H9 (cell line): Measurements from ENCODE around the gene LIMS1. TPM values are rescaled to one million over a fixed set of nuclear protein-coding genes. Genes with fewer than 3 reads are reported as not detected.

Experiments used
- DNase-seq: peaks from one replicate; pipeline ENCODE4 v3.0.0-alpha.2; 2017
- H2AFZ ChIP-seq: one replicate; pipeline ENCODE4 v1.6.1; 2013; ENCODE audit warnings: mild to moderate bottlenecking, low read length, control low read depth, moderate library complexity
- H2AK5ac ChIP-seq: 2 replicates; pipeline ENCODE4 v1.6.1; 2013; ENCODE audit warnings: low read length, control low read depth, mixed read lengths; ENCODE audit not compliant: insufficient read length
- H2BK120ac ChIP-seq: one replicate; pipeline ENCODE4 v1.6.1; 2013; ENCODE audit warnings: low read depth, mild to moderate bottlenecking, low read length, control low read depth, inconsistent platforms; ENCODE audit not compliant: poor library complexity, severe bottlenecking
- H2BK12ac ChIP-seq: 2 replicates; pipeline ENCODE4 v1.6.1; 2013; ENCODE audit warnings: low read length, control low read depth, mixed read lengths, low read depth; ENCODE audit not compliant: insufficient read length
- H2BK15ac ChIP-seq: 2 replicates; pipeline ENCODE4 v1.6.1; 2013; ENCODE audit warnings: low read depth, low read length, control low read depth
- H2BK20ac ChIP-seq: one replicate; pipeline ENCODE4 v1.6.1; 2013; ENCODE audit warnings: low read depth, mild to moderate bottlenecking, low read length, control low read depth, inconsistent platforms; ENCODE audit not compliant: poor library complexity, severe bottlenecking
- H2BK5ac ChIP-seq: 2 replicates; pipeline ENCODE4 v1.6.1; 2013; ENCODE audit warnings: low read length, control low read depth, mixed read lengths; ENCODE audit not compliant: insufficient read length
- H3K14ac ChIP-seq: 2 replicates; pipeline ENCODE4 v1.6.1; 2013; ENCODE audit warnings: low read length, control low read depth; ENCODE audit not compliant: insufficient read depth
- H3K18ac ChIP-seq: 2 replicates; pipeline ENCODE4 v1.6.1; 2013; ENCODE audit warnings: low read depth, mild to moderate bottlenecking, mixed read lengths, low read length, control low read depth; ENCODE audit not compliant: insufficient read length
- H3K23ac ChIP-seq: 2 replicates; pipeline ENCODE4 v1.6.1; 2013; ENCODE audit warnings: low read length, control low read depth, mixed read lengths, low read depth; ENCODE audit not compliant: insufficient read length
- H3K23me2 ChIP-seq: 2 replicates; pipeline ENCODE4 v1.6.1; 2013; ENCODE audit warnings: low read depth, mild to moderate bottlenecking, mixed read lengths, low read length, control low read depth; ENCODE audit not compliant: insufficient read length, poor library complexity, severe bottlenecking
- H3K27ac ChIP-seq: 2 replicates; pipeline ENCODE4 v1.5.1; 2013; ENCODE audit warnings: low read length, control low read depth, mixed read lengths, low read depth; ENCODE audit not compliant: insufficient read length
- H3K27me3 ChIP-seq: 2 replicates; pipeline ENCODE4 v1.6.1; 2013; ENCODE audit warnings: low read length, control low read depth, inconsistent platforms; ENCODE audit not compliant: insufficient read depth
- H3K4ac ChIP-seq: 2 replicates; pipeline ENCODE4 v1.6.1; 2013; ENCODE audit warnings: low read depth, mild to moderate bottlenecking, control low read depth, inconsistent platforms, low read length, moderate library complexity
- H3K4me1 ChIP-seq: 2 replicates; pipeline ENCODE4 v1.6.1; 2013; ENCODE audit warnings: low read length, control low read depth, inconsistent platforms; ENCODE audit not compliant: insufficient read depth
- H3K4me2 ChIP-seq: 2 replicates; pipeline ENCODE4 v1.6.1; 2013; ENCODE audit warnings: low read length, control low read depth, mixed read lengths; ENCODE audit not compliant: insufficient read length, insufficient read depth
- H3K56ac ChIP-seq: 2 replicates; pipeline ENCODE4 v1.6.1; 2013; ENCODE audit warnings: low read depth, mild to moderate bottlenecking, mixed read lengths, low read length, control low read depth; ENCODE audit not compliant: insufficient read length
- H3K79me1 ChIP-seq: 2 replicates; pipeline ENCODE4 v1.6.1; 2013; ENCODE audit warnings: low read depth, mild to moderate bottlenecking, moderate library complexity, low read length, control low read depth, inconsistent platforms; ENCODE audit not compliant: insufficient read depth, poor library complexity, severe bottlenecking
- H3K79me2 ChIP-seq: 2 replicates; pipeline ENCODE4 v1.6.1; 2013; ENCODE audit warnings: low read length, control low read depth, inconsistent platforms; ENCODE audit not compliant: insufficient read depth
- H3K9ac ChIP-seq: 2 replicates; pipeline ENCODE4 v1.6.1; 2013; ENCODE audit warnings: low read length, control low read depth, mixed read lengths; ENCODE audit not compliant: insufficient read length; ENCODE audit errors: extremely low read depth
- H3K9me3 ChIP-seq: one replicate; pipeline ENCODE4 v1.6.1; 2013; ENCODE audit warnings: low read depth, low read length, inconsistent platforms; ENCODE audit not compliant: control insufficient read depth
- H3T11ph ChIP-seq: one replicate; pipeline ENCODE4 v1.6.1; 2013; ENCODE audit warnings: mild to moderate bottlenecking, low read length, control low read depth, inconsistent platforms
- H4K20me1 ChIP-seq: one replicate; pipeline ENCODE4 v1.6.1; 2013; ENCODE audit not compliant: control insufficient read depth, insufficient read length, insufficient read depth
- H4K5ac ChIP-seq: 2 replicates; pipeline ENCODE4 v1.6.1; 2013; ENCODE audit warnings: low read depth, mild to moderate bottlenecking, mixed read lengths, low read length, control low read depth; ENCODE audit not compliant: insufficient read length
- H4K8ac ChIP-seq: replicated peaks from 2 replicates; pipeline ENCODE4 v1.6.1; 2013; ENCODE audit warnings: low read length, control low read depth, mixed read lengths, low read depth; ENCODE audit not compliant: insufficient read length
- H4K91ac ChIP-seq: 2 replicates; pipeline ENCODE4 v1.6.1; 2013; ENCODE audit warnings: low read depth, mild to moderate bottlenecking, moderate library complexity, mixed read lengths, low read length, control low read depth; ENCODE audit not compliant: insufficient read length
- H3K27ac Mint-ChIP-seq, 3 experiments: 2 replicates in 2 of 3; 3 replicates in 1 of 3; pipeline ENCODE4 v1.8.0; 2020 to 2021; ENCODE audit warnings: mixed read lengths in 3 of 3, mild to moderate bottlenecking in 1 of 3, moderate library complexity in 1 of 3
- H3K27me3 Mint-ChIP-seq: 2 replicates; pipeline ENCODE4 v1.8.0; 2021; ENCODE audit warnings: low read depth, mild to moderate bottlenecking, moderate library complexity, mixed read lengths
- H3K36me3 Mint-ChIP-seq, 3 experiments: 2 replicates in 2 of 3; 3 replicates in 1 of 3; pipeline ENCODE4 v1.8.0; 2020 to 2021; ENCODE audit warnings: low read depth in 3 of 3, mixed read lengths in 3 of 3; ENCODE audit not compliant: insufficient read depth in 1 of 3
- H3K4me1 Mint-ChIP-seq, 2 experiments: 2 replicates each; pipeline ENCODE4 v1.8.0; 2020; ENCODE audit warnings: mixed read lengths in 2 of 2
- H3K4me3 Mint-ChIP-seq, 2 experiments: 2 replicates in 1 of 2; 3 replicates in 1 of 2; pipeline ENCODE4 v1.8.0; 2020 to 2021; ENCODE audit warnings: mild to moderate bottlenecking in 2 of 2, mixed read lengths in 2 of 2, moderate library complexity in 1 of 2
- H3K9me3 Mint-ChIP-seq, 2 experiments: 2 replicates in 1 of 2; 3 replicates in 1 of 2; pipeline ENCODE4 v1.8.0; 2020; ENCODE audit warnings: mild to moderate bottlenecking in 2 of 2, mixed read lengths in 2 of 2, moderate library complexity in 1 of 2
- WGBS: extraction: QIAGEN DNeasy Blood & Tissue Kit; methylation state at CpG from one replicate; pipeline ENCODE4 v1.1.7; 2013; ENCODE audit warnings: missing lambda C conversion rate, low lambda C conversion rate, mixed read lengths; ENCODE audit not compliant: insufficient read length; ENCODE audit errors: extremely low coverage; 5-methylcytosine and 5-hydroxymethylcytosine counted together
- total RNA-seq: library from RNA; stranded (reverse); gene quantifications from 2 replicates; pipeline ENCODE4 v1.2.1, GENCODE V29; 2021
- TF ChIP-seq, protein P1 (sequence below): fragments of 200-600 bp; sonication (generic); conservative IDR thresholded peaks from 3 replicates; pipeline ENCODE4 v1.8.0; 2021; ENCODE audit warnings: antibody characterized with exemption, mild to moderate bottlenecking

The LIMS1 gene
- total RNA-seq, 1 experiment from 2014 or later = 37.7 TPM

DNA sequence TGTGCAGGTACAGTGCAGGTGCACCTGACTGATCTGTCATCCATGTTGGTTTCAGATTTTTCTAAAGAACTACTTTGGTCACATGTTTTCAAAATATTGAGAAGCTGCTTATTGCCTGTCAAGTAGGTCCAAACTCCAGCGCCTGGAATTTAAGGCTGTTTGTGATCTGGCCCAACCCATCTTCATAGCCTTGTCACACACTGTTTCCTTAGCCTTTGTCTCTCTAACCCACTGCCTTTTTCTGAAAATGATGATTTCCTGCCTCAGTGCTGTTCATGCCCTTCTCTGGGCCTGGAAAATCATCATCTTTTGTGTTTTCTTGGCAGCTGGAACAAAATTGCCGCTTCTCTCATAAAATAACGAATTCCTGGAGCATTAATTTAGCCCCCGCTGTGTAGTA, 7.2 kb downstream of the LIMS1 start:
- WGBS = no CpG with 5 or more reads among the region's 4 CpGs
- Histone ChIP-seq H3K23ac (no peak overlapping the region), H2BK20ac (no peak overlapping the region), H2BK15ac (no peak overlapping the region), H4K20me1 (no peaks in the 10 kb centered on the region), H2BK120ac (no peak overlapping the region), H3K18ac (no peak overlapping the region), H3K79me1 (peaks cover 5% of the 10 kb centered on the region), H3K56ac (no peak overlapping the region), H3K4ac (no peak overlapping the region), H2AK5ac (no peak overlapping the region), H3K4me1 (no peaks in the 10 kb centered on the region), H2BK12ac (no peak overlapping the region), H3K9ac (no peak overlapping the region), H4K91ac (no peak overlapping the region), H4K5ac (no peak overlapping the region), H3K27me3 (no peaks in the 10 kb centered on the region; the same call in 1 of the 2 replicates), H3K23me2 (no peaks in the 10 kb centered on the region), H2BK5ac (no peak overlapping the region), H3K27ac (no peak overlapping the region), H2AFZ (no peak overlapping the region), H3K4me2 (no peak overlapping the region), H3T11ph (no peak overlapping the region), H3K14ac (no peak overlapping the region), H3K9me3 (no peaks in the 10 kb centered on the region), H3K79me2 (peaks cover 7% of the 10 kb centered on the region; the same call in 1 of the 2 replicates), H4K8ac (no peak overlapping the region)
- Mint-ChIP-seq H3K27me3 (no peaks in the 10 kb centered on the region), H3K4me3 (no peak overlapping the region), H3K9me3 (peaks cover 5 to 6% of the 10 kb centered on the region in 2 experiments; a peak in 4 of 5 replicates), H3K27ac (no peak overlapping the region), H3K4me1 (peaks cover 11 to 16% of the 10 kb centered on the region in 2 experiments), H3K36me3 (peaks cover 12 to 20% (median 12%) of the 10 kb centered on the region in 3 experiments; a peak in 5 of 7 replicates)
- DNase-seq = no peak
- TF ChIP-seq, protein P1, sequence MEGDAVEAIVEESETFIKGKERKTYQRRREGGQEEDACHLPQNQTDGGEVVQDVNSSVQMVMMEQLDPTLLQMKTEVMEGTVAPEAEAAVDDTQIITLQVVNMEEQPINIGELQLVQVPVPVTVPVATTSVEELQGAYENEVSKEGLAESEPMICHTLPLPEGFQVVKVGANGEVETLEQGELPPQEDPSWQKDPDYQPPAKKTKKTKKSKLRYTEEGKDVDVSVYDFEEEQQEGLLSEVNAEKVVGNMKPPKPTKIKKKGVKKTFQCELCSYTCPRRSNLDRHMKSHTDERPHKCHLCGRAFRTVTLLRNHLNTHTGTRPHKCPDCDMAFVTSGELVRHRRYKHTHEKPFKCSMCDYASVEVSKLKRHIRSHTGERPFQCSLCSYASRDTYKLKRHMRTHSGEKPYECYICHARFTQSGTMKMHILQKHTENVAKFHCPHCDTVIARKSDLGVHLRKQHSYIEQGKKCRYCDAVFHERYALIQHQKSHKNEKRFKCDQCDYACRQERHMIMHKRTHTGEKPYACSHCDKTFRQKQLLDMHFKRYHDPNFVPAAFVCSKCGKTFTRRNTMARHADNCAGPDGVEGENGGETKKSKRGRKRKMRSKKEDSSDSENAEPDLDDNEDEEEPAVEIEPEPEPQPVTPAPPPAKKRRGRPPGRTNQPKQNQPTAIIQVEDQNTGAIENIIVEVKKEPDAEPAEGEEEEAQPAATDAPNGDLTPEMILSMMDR = no peak
